NCI-H774 (cell line): Measurements from ENCODE around the gene RMRP.

ENCODE experiments used
- DNase-seq: peaks from one replicate; lab custom pipeline; 2025; lab: John Stamatoyannopoulos, UW

RMRP gene

DNA sequence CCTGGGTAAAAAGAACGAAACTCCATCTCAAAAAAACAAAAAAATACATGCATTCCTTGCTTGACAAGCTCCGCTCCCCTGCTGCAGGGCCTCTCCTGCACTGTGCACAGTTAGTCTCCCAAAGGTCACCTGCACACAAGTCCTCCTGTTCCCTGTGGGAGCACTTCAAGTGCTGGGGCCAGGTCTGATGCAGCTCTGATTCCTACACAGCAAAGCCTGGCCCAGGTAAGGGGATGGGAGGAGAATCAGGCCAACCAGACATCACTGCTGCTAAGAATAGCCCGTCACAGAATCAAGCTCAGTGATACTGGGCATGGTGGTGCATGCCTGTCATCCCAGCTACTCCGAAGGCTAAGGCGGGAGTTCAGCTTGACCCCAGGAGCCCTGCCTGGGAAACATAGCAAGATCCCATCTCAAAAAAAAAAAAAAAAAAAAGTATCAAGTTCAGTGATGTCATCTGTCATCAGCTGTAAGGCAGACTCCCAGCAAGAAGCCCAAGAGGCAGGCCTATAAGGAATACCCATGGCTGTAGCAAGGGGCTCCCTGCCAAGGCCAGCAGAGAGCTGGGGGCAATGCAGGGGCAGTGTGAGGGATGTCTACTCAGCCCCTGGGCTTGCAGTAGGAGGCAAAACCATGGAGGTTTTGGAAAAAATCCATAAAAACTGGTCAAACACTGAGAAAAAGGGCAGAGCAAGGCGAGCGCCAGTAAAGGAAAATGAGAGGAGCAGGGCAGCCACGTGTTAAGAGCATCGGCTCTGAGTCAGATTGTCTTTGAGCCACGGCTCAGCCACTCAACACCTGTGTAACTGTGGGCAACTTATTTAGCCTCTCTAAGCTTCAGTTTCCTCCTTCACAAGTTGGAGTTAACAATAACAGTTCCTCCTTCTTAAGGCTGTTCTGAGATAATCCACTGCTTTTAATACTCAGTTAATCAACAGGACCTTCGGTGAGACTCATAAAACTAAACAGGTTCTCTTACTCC is 28.7 kb upstream of the RMRP start:
- DNase-seq, result no peak

DNA sequence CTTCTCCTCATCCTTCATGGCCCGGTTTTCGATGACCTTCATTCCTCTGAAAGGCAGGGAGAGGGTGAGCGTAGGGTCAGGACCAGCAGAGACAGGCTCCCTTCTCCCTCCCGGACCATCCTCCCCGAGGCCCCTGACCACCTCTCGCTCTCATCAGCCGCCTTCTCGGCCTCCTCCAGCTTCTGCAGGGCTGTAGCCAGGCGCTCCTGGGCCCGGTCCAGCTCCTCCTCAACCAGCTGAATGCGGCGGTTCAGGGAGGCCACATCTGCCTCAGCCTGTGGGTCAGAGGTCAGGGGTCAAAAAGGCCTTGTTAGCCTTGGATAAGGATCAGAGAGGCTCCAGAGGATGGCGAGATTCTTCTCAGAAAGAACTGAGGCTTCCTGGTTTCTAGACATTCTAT is 27.7 kb upstream of the RMRP start:
- no peak for DNase-seq

DNA sequence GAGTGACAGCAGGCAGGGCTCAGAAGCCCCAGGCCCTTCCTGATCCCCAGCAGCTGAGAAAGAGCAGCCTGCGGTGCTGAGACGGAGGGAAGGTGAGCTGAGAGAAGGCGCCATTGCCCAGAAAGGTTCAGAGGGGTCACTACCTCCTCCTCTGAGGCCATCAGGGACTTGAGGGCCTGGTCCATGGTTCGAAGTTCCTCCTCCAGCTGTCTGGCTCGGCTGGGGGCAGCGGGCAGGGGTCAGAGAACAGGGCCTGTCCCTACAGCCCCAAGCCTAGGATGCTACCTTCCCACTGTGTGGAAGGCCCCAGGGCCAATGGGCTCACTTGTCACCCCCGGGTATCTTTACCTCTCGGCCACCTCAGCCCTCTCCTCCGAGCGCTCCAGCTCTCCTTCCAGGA is 27.1 kb upstream of the RMRP start:
- DNase-seq, result no peak

DNA sequence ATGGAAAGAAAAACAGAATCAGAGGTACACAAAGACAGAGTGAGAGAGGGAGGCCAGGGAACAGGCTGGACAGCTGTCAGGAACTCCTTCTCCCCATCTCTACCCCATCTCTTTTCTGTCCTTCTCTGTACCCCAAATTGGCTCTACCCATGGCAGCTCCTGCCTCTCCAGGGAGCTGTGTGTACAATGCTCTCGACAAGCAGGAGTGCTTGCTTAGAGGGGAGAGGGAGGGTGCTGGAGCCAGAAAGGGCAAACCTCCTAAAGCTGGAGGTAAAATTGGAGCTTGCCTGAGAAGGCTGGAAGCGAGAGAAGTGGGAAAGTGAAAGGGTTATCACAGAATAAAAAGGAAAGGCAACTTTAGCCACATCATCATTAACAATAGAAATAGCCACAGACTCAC is 25.5 kb upstream of the RMRP start:
- no peak for DNase-seq

DNA sequence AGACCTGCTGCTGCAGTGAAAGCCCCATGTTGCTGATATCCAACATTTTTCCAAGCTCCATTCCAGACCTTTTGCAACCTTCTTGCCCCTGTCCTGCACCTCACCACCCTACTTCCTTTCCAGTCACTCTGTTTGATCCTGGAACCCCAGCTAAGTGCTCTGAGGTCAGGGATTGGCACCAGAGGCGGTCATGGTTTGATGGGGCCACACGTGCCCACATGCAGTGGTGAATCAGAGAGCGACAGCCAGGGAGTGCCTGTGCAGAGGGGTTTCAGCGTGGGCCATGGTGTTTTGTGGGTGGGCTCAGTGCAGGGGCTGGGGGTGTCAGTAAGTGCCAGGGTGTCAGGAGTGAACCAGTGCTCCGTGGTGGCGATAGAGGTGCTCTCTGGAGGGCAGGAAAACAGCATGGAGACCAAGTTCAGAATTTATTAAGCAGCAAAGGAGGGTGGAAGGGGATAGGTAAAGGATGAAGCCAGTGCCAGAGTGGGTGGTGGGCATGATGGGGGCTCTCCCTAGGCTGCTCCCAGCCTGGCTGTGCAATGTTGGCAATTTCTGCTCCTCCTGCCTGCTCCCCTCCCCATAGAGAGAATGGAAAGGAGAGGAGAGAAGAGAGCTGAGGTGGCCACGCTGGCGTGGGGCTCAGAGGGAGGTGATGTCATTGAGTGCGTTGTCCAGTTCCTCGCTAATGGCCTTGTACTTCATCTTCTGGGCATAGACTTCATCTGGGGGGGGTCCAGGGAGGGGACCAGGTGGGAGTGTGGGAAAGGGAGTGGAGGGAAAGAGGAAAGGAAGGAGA is 24.9 kb upstream of the RMRP start:
- DNase-seq, result no peak

DNA sequence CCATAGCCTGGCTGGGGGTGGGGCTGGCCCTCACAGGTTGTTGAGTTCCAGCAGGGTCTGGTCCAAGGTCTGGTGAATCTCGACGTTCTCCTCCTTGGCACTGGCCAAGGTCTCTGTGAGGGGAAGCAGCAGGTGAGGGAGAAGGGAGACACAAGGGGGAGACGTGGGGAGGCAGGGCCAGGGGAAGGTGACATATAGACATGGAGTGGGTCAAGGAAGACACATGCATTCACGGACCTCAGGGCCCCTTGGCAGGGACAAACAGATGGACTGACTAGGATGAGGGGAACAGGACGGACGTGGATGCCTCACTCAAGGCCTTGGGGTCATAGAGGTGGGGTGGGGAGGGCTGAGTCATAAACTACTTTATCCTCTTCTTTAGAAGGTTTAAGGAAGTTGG is 24.2 kb upstream of the RMRP start:
- DNase-seq, result no peak

DNA sequence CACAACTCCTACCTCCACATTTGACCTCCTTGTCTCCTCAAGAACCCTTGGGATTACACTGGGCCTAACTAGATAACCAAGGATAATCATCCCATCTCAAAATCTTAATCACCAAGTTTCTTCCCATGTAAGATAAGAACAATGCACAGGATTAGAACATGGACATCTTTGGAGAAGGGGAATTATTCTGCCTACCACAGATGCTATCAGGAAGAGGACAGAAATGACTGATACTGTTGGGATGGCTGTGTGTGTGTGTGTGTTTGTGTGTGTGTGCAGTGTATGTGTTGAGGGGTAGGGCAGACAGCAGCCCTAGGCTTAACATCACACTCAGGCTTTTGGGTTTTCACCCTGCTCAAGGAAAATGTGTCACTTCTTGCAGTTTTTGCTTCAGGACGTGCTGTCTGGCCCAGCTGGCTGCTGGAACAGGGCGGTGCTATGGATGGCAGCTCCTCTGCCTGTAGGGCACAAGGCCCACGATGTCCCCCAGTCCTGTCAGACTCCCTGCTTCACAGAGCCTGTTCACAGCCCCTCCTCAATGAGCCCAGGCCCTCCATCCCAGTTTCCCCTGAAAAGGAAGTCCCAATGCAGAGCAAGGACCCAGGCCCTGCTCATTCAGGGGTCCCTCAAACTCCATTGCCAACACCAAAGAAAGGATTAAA is 23.7 kb upstream of the RMRP start:
- no peak for DNase-seq

DNA sequence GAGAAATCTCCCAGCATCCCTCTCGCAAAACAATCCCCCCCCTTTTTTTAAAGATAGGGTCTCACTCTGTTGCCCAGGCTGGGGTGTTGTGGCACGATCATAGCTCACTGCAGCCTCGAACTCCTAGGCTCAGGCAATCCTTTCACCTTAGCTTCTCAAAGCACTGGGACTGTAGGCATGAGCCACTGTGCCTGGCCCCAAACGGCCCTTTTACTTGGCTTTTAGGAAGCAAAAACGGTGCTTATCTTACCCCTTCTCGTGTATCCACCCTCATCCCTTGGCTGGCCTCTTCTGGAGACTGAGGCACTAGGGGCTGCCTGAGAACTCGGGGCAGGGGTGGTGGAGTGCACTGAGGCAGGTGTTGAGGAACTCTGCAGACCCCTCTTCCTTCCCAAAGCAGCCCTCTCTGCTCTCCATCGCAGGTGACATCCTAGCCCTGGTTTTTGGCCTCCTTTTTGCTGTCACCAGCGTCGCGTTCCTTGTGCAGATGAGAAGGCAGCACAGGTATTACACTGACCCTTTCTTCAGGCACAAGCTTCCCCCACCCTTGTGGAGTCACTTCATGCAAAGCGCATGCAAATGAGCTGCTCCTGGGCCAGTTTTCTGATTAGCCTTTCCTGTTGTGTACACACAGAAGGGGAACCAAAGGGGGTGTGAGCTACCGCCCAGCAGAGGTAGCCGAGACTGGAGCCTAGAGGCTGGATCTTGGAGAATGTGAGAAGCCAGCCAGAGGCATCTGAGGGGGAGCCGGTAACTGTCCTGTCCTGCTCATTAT is 22.7 kb upstream of the RMRP start:
- no peak for DNase-seq

DNA sequence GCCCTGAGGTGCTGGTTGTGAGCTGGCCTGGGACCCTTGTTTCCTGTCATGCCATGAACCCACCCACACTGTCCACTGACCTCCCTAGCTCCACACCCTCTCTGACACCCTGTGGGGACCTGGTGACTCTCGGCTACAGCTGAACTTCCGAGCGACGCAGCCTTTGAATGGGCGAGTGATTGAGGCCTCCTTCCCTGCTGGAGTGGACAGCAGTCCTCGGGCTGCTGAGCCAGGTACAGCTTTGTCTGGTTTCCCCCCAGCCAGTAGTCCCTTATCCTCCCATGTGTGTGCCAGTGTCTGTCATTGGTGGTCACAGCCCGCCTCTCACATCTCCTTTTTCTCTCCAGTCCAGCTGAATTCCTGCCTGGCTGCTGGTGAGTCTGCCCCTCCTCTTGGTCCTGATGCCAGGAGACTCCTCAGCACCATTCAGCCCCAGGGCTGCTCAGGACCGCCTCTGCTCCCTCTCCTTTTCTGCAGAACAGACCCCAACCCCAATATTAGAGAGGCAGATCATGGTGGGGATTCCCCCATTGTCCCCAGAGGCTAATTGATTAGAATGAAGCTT is 22.0 kb upstream of the RMRP start:
- no peak for DNase-seq

DNA sequence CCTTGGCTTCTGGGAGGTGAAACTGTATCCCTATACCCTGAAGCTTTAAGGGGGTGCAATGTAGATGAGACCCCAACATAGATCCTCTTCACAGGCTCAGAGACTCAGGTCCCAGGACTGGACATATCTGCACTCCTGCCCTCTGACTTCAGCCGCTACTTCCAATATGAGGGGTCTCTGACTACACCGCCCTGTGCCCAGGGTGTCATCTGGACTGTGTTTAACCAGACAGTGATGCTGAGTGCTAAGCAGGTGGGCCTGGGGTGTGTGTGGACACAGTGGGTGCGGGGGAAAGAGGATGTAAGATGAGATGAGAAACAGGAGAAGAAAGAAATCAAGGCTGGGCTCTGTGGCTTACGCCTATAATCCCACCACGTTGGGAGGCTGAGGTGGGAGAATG is 21.3 kb upstream of the RMRP start:
- DNase-seq, result no peak

DNA sequence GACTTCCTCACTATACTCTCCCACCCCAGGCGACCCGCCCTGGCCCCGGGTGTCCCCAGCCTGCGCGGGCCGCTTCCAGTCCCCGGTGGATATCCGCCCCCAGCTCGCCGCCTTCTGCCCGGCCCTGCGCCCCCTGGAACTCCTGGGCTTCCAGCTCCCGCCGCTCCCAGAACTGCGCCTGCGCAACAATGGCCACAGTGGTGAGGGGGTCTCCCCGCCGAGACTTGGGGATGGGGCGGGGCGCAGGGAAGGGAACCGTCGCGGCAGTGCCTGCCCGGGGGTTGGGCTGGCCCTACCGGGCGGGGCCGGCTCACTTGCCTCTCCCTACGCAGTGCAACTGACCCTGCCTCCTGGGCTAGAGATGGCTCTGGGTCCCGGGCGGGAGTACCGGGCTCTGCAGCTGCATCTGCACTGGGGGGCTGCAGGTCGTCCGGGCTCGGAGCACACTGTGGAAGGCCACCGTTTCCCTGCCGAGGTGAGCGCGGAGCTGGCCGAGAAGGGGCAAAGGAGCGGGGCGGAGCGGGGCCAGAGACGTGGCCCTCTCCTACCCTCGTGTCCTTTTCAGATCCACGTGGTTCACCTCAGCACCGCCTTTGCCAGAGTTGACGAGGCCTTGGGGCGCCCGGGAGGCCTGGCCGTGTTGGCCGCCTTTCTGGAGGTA is 18.0 kb upstream of the RMRP start:
- no peak for DNase-seq

DNA sequence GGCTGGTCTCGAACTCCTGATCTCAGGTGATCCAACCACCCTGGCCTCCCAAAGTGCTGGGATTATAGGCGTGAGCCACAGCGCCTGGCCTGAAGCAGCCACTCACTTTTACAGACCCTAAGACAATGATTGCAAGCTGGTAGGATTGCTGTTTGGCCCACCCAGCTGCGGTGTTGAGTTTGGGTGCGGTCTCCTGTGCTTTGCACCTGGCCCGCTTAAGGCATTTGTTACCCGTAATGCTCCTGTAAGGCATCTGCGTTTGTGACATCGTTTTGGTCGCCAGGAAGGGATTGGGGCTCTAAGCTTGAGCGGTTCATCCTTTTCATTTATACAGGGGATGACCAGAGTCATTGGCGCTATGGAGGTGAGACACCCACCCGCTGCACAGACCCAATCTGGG is 17.4 kb upstream of the RMRP start:
- no peak for DNase-seq

DNA sequence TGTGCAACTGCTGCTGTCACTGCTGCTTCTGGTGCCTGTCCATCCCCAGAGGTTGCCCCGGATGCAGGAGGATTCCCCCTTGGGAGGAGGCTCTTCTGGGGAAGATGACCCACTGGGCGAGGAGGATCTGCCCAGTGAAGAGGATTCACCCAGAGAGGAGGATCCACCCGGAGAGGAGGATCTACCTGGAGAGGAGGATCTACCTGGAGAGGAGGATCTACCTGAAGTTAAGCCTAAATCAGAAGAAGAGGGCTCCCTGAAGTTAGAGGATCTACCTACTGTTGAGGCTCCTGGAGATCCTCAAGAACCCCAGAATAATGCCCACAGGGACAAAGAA is 16.2 kb upstream of the RMRP start:
- DNase-seq, result no peak

DNA sequence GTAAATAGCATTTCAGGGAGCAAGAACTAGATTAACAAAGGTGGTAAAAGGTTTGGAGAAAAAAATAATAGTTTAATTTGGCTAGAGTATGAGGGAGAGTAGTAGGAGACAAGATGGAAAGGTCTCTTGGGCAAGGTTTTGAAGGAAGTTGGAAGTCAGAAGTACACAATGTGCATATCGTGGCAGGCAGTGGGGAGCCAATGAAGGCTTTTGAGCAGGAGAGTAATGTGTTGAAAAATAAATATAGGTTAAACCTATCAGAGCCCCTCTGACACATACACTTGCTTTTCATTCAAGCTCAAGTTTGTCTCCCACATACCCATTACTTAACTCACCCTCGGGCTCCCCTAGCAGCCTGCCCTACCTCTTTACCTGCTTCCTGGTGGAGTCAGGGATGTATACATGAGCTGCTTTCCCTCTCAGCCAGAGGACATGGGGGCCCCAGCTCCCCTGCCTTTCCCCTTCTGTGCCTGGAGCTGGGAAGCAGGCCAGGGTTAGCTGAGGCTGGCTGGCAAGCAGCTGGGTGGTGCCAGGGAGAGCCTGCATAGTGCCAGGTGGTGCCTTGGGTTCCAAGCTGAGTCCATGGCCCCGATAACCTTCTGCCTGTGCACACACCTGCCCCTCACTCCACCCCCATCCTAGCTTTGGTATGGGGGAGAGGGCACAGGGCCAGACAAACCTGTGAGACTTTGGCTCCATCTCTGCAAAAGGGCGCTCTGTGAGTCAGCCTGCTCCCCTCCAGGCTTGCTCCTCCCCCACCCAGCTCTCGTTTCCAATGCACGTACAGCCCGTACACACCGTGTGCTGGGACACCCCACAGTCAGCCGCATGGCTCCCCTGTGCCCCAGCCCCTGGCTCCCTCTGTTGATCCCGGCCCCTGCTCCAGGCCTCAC is 15.6 kb upstream of the RMRP start, which contains the start of gene CA9:
CA9 (plus strand) TSS at position 797 of the 893 bp plus-strand sequence; CDS start at position 829, 32 bp downstream.
- no peak for DNase-seq

DNA sequence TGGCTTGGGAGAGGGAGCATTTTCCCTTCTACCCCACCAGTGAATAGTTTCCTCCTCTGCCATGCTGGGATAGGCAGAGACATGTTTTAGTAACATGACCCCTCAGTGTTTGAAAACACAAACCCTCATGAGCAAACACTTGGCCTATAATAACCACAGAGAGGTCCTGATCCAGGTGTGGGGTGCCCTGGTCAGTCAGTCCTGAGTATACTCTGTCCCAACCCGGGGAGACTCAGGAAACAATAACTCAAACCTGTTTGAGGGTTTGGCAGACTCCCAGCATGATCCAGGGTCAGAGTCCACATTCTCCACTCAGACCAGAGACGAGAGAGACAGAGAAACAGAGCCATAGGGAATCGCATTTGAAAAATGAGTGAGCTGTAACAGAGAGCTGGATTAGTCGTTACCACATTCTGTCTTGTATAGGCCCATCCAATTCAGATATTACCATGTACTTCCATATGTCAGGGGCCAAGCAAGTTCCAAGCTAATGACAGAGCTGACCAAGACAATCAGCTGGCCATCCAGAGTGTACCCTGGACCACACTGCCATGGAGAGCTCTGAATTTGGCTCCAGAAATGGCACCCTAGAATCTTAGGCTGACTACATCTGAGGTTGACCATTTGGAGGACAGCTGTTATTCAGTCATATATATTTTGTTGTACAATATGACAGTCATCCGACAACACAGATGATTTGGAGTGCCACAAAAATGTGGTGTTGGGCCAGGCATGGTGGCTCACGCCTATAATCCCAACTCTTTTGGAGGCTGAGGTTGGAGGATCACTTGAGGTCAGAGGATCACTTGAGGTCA is 11.7 kb upstream of the RMRP start:
- no peak for DNase-seq

DNA sequence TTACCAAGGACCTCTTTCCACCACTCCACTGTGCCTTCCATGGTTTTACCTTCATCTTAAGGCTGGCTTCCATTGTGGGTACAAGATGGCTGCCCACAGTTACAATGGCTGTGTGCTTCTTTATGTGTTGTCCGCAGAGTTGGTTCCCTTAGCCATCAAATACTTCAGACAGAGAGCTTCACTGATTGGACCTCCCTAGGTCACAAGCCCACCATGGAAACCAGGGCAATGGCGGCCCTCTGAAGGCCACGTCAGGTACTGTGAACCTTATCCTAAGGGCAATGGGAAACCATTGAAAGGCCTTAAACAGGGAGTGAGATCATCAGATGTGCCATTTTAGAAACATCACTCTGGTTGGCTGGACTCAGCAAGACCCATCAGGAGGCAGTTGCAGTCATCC is 10.1 kb upstream of the RMRP start:
- no peak for DNase-seq

DNA sequence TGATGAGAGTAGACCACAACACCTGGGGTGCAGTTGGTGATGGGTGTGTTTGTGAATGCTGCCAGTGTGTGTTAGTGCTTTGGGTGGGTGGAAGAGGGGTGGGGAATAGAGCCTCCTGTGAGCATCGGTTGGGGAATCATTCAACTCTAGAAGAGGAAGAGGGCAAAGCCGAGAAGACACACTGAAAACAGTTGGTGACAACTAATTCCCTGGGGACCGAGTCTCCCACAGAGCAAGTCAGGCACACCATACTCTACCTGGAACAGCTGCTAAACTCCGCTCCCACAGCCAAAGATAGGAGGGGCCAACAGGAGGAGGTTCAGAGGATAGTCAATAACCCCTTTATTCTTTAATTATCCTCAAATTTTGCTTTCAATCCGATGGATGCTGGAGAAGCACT is 8.7 kb upstream of the RMRP start:
- DNase-seq, result no peak

DNA sequence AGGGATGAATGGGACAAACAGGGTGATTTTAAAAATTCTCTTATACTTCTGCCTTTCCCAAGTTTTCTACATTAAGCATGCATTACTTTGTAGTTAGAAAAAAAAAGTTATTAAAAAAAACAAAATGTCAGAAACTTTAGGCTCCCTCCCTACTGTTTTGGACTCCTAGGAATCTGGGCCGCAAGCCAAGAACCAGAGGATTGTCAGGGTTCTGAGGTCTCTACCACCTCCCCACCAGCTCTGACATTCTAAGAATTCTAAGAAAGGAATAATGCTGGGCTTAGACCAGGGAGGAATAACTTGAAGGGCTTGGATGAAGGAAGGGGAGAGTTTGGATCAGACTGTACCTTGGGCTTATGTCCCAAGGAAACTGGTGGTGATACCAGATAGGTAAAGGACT is 8.2 kb upstream of the RMRP start:
- no peak for DNase-seq

DNA sequence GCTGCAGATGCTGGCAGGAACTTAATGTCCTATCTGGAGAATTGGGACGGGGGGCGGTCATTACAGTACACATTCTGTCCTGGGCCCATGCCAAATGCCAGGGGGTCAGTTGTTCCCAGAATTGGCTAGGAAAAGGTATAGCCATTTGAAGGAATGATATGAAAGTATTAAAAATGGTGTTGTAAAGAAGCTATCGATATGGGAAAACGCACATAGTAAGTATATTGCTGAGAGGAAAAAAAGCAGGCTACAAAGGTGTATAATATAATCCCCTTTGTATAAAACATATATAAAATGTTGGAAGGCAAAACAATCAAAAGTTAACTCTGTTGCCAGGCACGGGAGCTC is 7.6 kb upstream of the RMRP start:
- no peak for DNase-seq
